ELF-1 (cell line): ENCODE measurements around the gene RFXAP.
"Not testable (repeated sequence)": the region's sequence is repeated elsewhere in the genome, so short reads cannot be mapped to it uniquely, and the experiment has no call there.

Source experiments
- DNase-seq: peaks from one replicate; pipeline ENCODE4 v3.0.0-alpha.2; 2016; ENCODE audit warnings: low read depth, low spot score

Gene RFXAP

DNA sequence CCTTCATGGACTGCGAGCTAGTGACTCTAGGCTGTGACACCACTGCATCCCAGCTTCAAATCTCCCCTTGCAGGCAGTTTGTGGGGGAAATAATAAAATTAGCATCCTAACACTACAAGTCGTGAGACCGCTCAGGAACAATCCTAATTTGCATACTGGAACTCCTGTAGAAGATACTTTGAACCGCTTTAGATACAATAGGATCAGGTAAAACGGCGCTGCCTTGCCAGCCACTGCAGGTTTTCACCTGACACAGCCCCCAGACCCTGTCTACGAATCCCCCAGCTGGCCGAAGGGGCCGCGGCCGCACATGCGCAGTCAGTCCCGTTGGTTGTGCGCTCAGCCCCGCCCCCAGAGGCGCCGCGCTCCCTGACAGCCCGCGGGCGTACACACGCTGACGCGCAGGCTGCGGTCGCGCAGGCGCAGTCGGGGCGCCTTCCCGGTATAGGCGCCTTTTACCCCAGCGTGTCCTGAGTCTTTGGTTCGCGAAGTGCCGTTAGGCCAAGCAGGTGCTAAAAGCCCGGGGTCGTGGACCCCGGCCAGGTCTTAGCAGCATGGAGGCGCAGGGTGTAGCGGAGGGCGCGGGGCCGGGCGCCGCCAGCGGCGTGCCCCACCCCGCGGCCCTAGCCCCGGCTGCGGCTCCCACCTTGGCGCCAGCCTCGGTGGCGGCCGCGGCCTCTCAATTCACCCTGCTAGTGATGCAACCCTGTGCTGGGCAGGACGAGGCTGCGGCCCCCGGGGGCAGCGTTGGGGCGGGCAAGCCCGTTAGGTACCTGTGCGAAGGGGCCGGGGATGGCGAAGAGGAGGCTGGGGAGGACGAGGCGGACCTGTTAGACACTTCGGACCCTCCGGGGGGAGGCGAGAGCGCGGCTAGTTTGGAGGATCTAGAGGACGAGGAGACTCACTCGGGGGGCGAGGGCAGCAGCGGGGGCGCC is at the start of gene RFXAP:
RFXAP (plus strand) TSS at position 419 of the 935 bp plus-strand sequence; CDS start at position 555, 136 bp downstream.
- DNase-seq = peak; percentile 95

GRCh38 chr13:36769545-36769944 is 49.5 kb upstream of the RFXAP start:
- DNase-seq = no peak

DNA sequence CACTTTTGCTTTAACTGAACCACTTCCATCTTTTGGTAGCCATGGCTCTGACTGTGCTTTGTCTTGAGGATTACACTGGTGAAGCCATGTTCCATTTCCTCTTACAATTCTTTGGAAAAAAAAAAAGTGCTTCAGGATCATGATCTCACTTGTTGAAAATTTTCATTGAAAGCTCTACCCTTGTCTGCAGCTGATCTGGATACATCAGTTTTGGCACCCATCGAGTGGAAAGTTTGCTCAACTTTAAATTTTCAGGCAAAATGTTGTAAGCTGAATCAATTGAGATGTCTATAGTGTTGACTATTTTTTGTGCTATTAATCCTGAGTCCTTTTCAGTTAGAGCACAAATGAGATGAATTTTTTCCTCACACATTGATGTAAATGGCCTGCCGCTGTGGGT is 48.3 kb upstream of the RFXAP start:
- DNase-seq = no peak

DNA sequence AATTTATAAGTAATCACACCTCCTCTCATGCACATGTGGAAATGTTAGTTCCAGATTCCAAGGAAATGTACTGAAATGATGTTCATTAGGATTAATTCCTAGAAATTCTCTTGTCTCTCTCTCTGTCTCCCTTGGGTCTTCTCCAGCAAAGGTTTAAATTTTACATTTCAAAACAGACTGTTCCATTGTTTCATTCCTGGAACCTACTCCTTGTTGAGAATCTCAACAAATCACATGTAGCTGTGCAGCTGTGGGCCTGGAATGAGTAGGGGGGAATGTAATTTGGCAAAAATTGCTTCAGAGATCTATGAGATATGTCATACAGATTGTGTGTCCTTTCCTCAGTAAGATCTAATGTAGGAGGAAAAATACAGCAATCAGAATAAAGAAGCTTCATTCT is 46.2 kb upstream of the RFXAP start:
- no peak for DNase-seq

DNA sequence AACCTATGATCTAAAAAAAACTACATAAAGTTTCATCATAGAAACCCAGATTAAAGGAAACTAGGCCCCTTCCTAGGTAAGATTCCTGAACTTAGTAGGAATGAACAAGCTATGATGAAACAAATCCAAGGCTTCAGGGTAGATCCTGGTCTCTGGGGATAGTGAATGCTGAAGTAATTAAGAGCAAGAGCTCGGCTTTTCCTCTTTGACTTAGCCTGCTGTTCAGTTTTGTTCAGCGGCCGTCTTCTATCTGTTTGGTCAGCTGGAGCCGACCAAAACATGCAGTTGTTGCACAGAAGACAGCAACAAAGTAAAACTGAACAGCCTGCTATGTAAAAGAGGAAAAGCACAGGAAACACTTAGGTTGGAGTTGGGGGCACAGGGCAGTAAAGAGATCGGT is 44.1 kb upstream of the RFXAP start:
- DNase-seq = no peak

DNA sequence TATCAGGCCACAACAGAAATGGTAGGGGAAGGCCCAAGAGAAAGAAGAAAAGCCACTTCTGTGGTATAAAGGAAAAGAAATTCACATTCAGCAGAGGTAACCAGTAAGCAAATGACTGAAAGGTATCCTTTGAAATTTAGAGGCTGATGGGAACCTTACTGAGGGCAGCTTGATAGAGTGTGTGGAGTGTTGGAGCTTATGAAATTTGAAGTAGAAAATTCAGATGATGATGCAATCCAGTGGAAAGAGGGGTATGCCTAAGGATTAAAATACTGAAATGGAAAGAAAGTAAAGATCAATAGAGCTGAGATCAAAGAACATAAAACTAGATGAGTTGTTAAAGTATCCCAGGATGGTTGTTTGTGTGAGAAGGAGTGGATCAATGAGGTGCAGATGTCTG is 42.8 kb upstream of the RFXAP start:
- DNase-seq = no peak

GRCh38 chr13:36778083-36778671 is 40.8 kb upstream of the RFXAP start:
- peak; percentile 86 for DNase-seq

GRCh38 chr13:36783890-36784289 is 35.1 kb upstream of the RFXAP start:
- DNase-seq = no peak

DNA sequence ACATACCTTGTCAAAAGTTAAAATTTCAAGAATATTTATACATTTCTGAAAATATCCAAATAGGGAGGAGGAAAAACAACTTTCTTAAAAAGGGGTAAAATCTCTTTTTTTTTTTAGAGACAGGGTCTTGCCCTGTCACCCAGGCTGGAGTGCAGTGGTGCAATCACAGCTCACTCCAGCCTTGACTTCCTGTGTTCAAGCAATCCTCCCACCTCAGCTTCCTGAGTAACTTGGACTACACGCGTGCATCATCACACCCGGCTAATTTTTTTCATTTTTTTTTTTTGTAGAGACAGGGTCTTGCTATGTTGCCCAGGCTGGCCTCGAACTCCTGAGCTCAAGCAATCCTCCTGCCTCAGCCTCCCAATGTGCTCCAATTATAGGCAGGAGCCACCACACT is 32.8 kb upstream of the RFXAP start:
- DNase-seq = not testable (repeated sequence)

DNA sequence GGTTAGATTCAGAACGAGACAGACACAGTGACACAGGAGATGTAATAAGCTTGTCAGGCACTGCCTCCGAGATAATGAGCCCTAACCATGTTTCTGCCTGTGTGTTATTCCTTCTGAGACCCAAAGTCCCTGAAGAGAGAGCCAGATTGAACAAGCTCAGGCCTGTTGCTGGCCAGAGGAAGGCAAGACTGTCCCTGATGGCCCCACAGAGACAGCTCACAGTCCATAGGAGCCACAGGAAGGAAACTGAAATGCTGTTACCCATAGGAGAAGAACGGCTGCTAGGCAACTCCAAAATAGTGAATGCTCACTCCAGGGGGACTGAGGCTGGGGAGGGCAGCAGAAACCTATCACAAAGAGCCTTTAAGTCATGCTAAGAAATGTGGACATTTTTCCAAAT is 31.8 kb upstream of the RFXAP start:
- DNase-seq = no peak

DNA sequence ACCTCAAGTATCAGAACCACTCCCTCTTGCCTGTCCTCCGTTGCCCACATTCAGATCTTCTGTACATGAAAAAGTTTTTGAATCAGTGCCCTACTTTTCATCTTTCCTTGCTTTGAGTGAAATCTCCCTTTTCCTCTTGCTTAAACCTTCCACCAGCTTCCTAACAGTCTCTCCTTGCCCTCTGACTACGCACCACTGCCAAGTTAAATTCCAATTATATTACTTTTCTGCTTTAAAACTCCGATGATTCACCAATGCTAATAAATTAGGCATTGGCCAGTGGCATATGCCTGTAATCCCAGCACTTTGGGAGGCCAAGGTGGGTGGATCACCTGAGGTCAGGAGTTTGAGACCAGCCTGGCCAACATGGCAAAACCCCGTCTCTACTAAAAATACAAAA is 30.7 kb upstream of the RFXAP start:
- DNase-seq = no peak

- DNase-seq = no peak
These were observed 30.0 kb upstream of the RFXAP start for GRCh38 chr13:36789061-36789460.

GRCh38 chr13:36789730-36790129 is 29.3 kb upstream of the RFXAP start:
- no peak for DNase-seq

GRCh38 chr13:36794706-36795105 is 24.3 kb upstream of the RFXAP start:
- no peak for DNase-seq

DNA sequence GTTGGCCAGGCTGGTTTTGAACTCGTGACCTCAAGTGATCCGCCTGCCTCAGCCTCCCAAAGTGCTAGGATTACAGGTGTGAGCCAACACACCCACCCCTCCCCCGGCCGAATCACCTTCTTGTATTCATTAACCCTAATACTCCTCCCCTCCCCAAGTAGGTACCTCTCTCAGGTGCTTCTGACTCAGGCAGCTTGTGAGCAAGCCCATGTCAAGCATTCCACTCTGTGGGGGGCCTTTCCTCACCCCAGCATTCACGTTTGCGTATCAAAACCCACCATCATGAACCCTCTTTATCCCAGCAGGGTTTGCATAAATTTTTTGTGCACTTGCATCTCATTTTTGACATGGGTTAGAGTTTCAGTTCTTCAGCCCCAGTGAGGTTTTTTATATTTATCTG is 23.6 kb upstream of the RFXAP start:
- no peak for DNase-seq

GRCh38 chr13:36796052-36796451 is 23.0 kb upstream of the RFXAP start:
- no peak for DNase-seq

DNA sequence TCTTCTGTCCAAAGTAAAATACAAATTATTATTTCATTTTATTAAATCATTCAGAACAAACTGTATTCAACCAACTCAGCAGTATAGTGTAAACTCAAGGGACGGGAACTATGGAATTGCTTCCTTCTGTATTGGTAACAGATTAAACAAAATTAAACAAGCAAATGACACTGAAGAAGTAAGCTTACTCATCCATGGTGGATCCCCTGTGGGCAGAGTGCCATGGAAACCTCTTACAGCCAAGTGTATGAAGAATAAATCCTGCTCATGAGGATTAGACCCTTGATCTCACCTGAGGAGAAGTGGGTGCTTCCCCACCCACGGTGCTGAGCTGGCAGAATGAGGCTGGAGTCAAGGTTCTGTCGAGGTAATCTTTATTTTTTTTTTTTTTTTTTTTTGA is 18.0 kb upstream of the RFXAP start:
- no peak for DNase-seq

DNA sequence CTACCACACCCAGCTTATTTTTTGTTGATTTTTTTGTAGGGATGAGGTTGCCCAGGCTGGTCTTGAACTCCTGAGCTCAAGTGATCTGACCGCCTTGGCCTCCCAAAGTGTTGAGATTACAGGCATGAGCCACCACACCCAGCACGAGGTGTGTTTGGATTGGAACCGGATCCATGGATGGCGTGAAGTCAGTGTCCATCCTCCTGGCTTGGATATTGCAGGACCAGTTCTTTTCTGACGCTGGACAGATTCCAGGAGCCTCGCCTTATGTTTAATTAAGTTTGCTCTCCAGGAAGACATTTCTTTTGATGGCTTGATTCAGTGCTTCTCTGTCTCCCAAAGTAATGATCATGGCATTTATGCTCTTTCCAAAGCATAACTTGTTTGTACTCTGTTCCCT is 14.4 kb upstream of the RFXAP start:
- DNase-seq = no peak

DNA sequence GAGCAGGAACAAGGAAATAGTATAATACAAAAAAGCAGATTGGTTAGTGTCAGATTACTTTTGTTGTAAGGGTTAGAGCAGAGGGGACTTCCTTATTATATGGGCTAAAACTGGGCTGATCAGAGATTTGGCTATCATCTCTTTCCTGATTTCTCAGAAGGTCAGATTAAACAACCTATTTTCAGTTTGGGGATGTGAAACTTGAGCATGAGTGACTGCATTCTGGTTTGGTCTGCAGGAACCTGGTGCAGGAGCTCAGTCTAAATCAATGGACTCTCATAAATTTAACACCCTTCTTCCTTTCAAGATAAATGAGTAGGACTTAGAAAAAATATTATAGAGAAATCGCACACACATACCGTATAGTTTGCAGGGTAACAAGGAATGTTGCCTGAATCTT is 12.9 kb upstream of the RFXAP start:
- DNase-seq = no peak

GRCh38 chr13:36807616-36808015 is 11.4 kb upstream of the RFXAP start:
- DNase-seq = no peak

DNA sequence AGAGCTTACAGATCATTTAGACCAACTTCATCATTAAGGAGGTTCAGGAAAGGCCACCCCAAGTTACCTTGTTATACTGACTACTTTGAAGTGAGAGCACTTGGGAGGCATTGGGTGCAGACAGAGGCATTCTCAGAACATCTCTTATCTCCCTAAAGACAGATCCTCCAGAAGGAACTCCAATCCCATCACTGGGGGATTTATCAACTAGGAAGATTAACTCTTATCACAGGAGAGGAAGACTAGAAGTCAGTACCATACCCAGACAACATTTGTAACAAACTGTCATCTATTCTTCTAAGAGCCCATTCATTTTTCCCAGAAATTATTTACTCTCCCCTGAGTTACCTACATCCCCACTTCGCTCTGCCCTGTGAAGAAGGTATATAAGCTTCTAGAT is 5.8 kb upstream of the RFXAP start:
- DNase-seq = no peak

DNA sequence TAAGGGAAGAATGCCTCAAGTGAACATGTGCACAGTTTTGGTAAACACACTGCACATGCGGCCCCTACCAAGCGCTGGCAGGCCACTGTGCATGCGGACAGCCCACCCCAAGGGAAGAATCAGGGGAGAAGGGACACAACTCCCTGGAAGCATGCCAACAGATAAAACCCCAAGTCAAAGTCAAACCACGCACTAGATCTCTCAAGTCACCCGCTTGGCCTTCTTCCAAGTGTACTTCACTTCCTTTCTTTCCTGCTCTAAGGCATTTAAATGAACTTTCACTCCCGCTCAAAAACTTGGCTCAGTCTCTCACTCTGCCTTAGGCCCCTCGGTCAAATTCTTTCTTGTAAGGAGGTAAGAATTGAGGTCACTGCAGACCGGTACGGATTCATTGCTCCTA is 4.6 kb upstream of the RFXAP start:
- no peak for DNase-seq

GRCh38 chr13:36815062-36815461 is 4.0 kb upstream of the RFXAP start:
- DNase-seq = no peak
